HepG2 (cell line): ENCODE data around the gene MRPL27. TPM values are rescaled to one million over a fixed set of nuclear protein-coding genes. Genes with fewer than 3 reads are reported as not detected.

Experiments used
- ATAC-seq: fragments of 200-7000 bp; cut with Tn5 transposase; 3 replicates; pipeline ENCODE4 v1.9.1; 2020; ENCODE audit warnings: mild to moderate bottlenecking, moderate library complexity
- BruUV-seq: library from RNA; stranded (reverse); fragments of 400-500 nt; replicated peaks from 2 replicates; lab custom pipeline; 2021; lab: Mats Ljungman, UMichigan
- CTCF ChIA-PET: fragments of 300-600 bp; formaldehyde crosslinking; extraction: SDS; loops from one replicate; lab custom pipeline; 2021; ENCODE audit warnings: low total read pairs, inconsistent platforms, low intra/inter-chr PET ratio; lab: Yijun Ruan, JAX
- POLR2A ChIA-PET: fragments of 350-600 bp; sonication (Branson Sonifier 250); formaldehyde crosslinking; loops from one replicate; lab custom pipeline; 2020; ENCODE audit warnings: antibody characterized with exemption, inconsistent platforms; lab: Yijun Ruan, JAX
- DNase-seq: peaks from one replicate; pipeline ENCODE4 v3.0.0-alpha.2; 2015; ENCODE audit warnings: low spot score
- FAIRE-seq: peaks from 3 replicates; lab custom pipeline; 2011; peaks lifted over from hg19 to GRCh38; lab: Jason Lieb, UNC
- H2AFZ ChIP-seq: one replicate; pipeline ENCODE4 v1.6.1; 2011; ENCODE audit warnings: low read length, inconsistent platforms
- H3K27ac ChIP-seq: fragments of 300-600 bp; 3 replicates; pipeline ENCODE4 v1.8.0; 2011; ENCODE audit warnings: mixed run types, mild to moderate bottlenecking, mixed read lengths, low read length, inconsistent platforms; ENCODE audit not compliant: insufficient read depth; ENCODE audit errors: extremely low read length
- H3K27me3 ChIP-seq, 2 experiments: fragments of 200-600 bp in 1 of 2; 2 replicates in 1 of 2; 3 replicates in 1 of 2; pipeline versions ENCODE4 v1.6.0 to v1.8.0; 2011; ENCODE audit warnings: low read length in 2 of 2, mild to moderate bottlenecking in 2 of 2, moderate library complexity in 2 of 2, inconsistent platforms in 1 of 2; ENCODE audit not compliant: insufficient read depth in 2 of 2, control insufficient read depth in 1 of 2
- H3K36me3 ChIP-seq, 2 experiments: fragments of 200-600 bp in 1 of 2; replicated peaks in 1 of 2; 2 replicates in 1 of 2; 3 replicates in 1 of 2; pipeline versions ENCODE4 v1.5.1 to v1.8.0; 2011; ENCODE audit warnings: low read length in 2 of 2, inconsistent platforms in 1 of 2; ENCODE audit not compliant: insufficient read depth in 2 of 2, control insufficient read depth in 1 of 2
- H3K4me1 ChIP-seq: 2 replicates; pipeline ENCODE4 v1.5.1; 2012; ENCODE audit warnings: low read length, inconsistent platforms; ENCODE audit not compliant: insufficient read depth
- H3K4me2 ChIP-seq: 2 replicates; pipeline ENCODE4 v1.6.0; 2011; ENCODE audit warnings: low read depth, low read length, inconsistent platforms
- H3K4me3 ChIP-seq, 3 experiments: fragments of 200-600 bp in 1 of 3; sonication (generic), shearing (Covaris generic) in 1 of 3; replicated peaks in 1 of 3; 2 replicates each; pipeline ENCODE4 v1.5.1; 2011 to 2016; ENCODE audit warnings: low read length in 3 of 3, inconsistent platforms in 2 of 3, low read depth in 2 of 3, mild to moderate bottlenecking in 2 of 3, control low read depth in 1 of 3, mixed read lengths in 1 of 3; ENCODE audit not compliant: insufficient read depth in 1 of 3
- H3K79me2 ChIP-seq: one replicate; pipeline ENCODE4 v1.6.1; 2011; ENCODE audit warnings: low read length, inconsistent platforms; ENCODE audit not compliant: insufficient read depth
- H3K9ac ChIP-seq: 2 replicates; pipeline ENCODE4 v1.6.0; 2011; ENCODE audit warnings: mild to moderate bottlenecking, low read depth, low read length, inconsistent platforms; ENCODE audit not compliant: insufficient read depth
- H3K9me3 ChIP-seq: 2 replicates; pipeline ENCODE4 v1.5.1; 2012; ENCODE audit warnings: mild to moderate bottlenecking, low read length
- H4K20me1 ChIP-seq: 2 replicates; pipeline ENCODE4 v1.6.0; 2011; ENCODE audit warnings: inconsistent platforms, mild to moderate bottlenecking, low read length, moderate library complexity; ENCODE audit not compliant: insufficient read depth
- AGO2 ChIP-seq: fragments of 200-400 bp; formaldehyde crosslinking; optimal IDR thresholded peaks from 2 replicates; pipeline ENCODE3; 2017; ENCODE audit warnings: mild to moderate bottlenecking, low read depth, low read length, moderate library complexity
- DZIP1 ChIP-seq: sonication (generic); formaldehyde crosslinking; IDR thresholded peaks from 2 replicates; pipeline ENCODE4 v1.5.0; 2020; ENCODE audit warnings: mild to moderate bottlenecking, missing genetic modification reagents
- ZNF510 ChIP-seq: sonication (generic); formaldehyde crosslinking; IDR thresholded peaks from 2 replicates; pipeline ENCODE4 v1.4.0; 2020; ENCODE audit warnings: low read depth, mild to moderate bottlenecking, missing genetic modification reagents
- ZNF543 ChIP-seq: sonication (generic); formaldehyde crosslinking; IDR thresholded peaks from 2 replicates; pipeline ENCODE4 v1.4.0; 2020; ENCODE audit warnings: mild to moderate bottlenecking, missing genetic modification reagents
- WGBS: methylation state at CpG from one replicate; pipeline ENCODE4 v1.1.6; 2017; ENCODE audit warnings: low lambda C conversion rate; 5-methylcytosine and 5-hydroxymethylcytosine counted together
- in situ Hi-C: cut with HindIII; loops from 2 replicates; pipeline ENCODE4 v1.10.0; 2017; ENCODE audit warnings: low pct_unique_long_range_greater_than_20kb; ENCODE audit not compliant: extremely low pct_ligation_motif_present
- intact Hi-C: fragments of 100-400 bp; cut with micrococcal nuclease; formaldehyde crosslinking; loops from one replicate; pipeline ENCODE4 v1.10.0; 2022; ENCODE audit not compliant: unreplicated experiment
- polyA plus RNA-seq, 8 experiments: library from polyadenylated mRNA; depleted of rRNA in 3 of 8; stranded (reverse) in 7 of 8; unstranded in 1 of 8; fragments of >200 nt; fragmentation: Illumina TruSeq in 4 of 8; extraction: Trizol in 4 of 8; gene quantifications; 2 replicates each; pipeline versions ENCODE4 v1.2.1 to v1.2.3, GENCODE V29; 2011 to 2016; ENCODE audit warnings: low read depth in 4 of 8, missing spikeins in 1 of 8, mixed read lengths in 1 of 8; ENCODE audit not compliant: insufficient read depth in 1 of 8
- total RNA-seq, 5 experiments: library from RNA; depleted of rRNA; stranded (reverse); fragments of >200 nt; fragmentation: Illumina TruSeq; extraction: Trizol; gene quantifications; 2 replicates each; pipeline ENCODE4 v1.2.3, GENCODE V29; 2016; ENCODE audit warnings: low read depth in 1 of 5
- TF ChIP-seq, protein P1 (sequence below): sonication (generic); formaldehyde crosslinking; IDR thresholded peaks from 2 replicates; pipeline ENCODE4 v1.5.1; 2020; ENCODE audit warnings: mild to moderate bottlenecking, missing genetic modification reagents, moderate library complexity

The MRPL27 gene
- total and polyA plus RNA-seq, 2 of the 13 experiments (the other 11 are each of a cell fraction or from before 2014, with no cell fraction given) = 137 to 217 TPM

GRCh38 chr17:50361561-50362480 is 11.2 kb downstream of the MRPL27 start (continued):
- TF ChIP-seq ZNF543 = no peak
- TF ChIP-seq, all 625 proteins: peak for 102

DNA sequence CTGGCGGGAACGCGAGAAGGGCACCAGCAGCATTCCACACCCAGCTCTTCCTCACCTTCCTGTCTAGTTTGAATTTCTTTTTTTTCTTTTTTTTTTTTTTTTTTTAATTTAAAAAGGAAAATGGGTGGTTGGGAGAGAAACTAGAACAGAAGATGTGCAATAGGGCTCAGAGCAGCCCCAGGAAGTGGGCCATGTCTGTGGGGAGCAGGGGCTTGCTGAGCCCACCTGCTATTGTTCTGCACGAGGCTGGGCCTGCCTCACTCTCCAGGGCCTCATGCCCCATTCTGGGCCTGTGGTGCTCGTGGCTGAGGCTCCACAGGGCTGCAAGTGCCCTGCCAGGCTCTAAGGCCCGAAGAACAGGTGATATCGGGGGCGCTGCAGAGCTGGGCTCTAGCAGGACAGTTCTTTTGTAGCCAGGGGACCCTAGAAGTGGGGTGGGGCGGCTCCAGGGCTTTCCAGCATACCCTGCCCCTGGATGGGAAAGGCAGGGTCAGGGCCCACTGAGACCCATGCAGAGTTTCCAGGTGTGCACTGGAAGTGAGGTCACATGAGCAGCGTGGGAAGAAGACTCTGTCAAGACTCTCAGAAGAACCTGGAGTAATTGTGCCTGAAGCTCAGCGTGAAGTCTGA is 12.4 kb downstream of the MRPL27 start:
- FAIRE-seq (no peak), DNase-seq (no peak), ATAC-seq (no peak)
- Histone ChIP-seq H3K27ac (no peak overlapping the region), H3K27me3 (no peaks in the 10 kb centered on the region), H4K20me1 (no peaks in the 10 kb centered on the region), H3K4me2 (no peak overlapping the region), H3K4me1 (peaks cover 44% of the 10 kb centered on the region), H3K9ac (no peak overlapping the region), H2AFZ (no peak overlapping the region), H3K79me2 (no peaks in the 10 kb centered on the region), H3K9me3 (no peaks in the 10 kb centered on the region), H3K4me3 (no peak overlapping the region), H3K36me3 (peaks cover 20 to 39% of the 10 kb centered on the region in 2 experiments)
- ChIA-PET POLR2A (interaction anchor here (1.9 to 2.4 kb wide), 4 partner anchors 11 to 99 kb away, joined by 5 to 21 read pairs (median 9); partner anchors contain the start of gene XYLT2), CTCF (no interaction called here)
- TF ChIP-seq AGO2 (peak; percentile 34), ZNF510 (CRISPR knock-in tag) (no peak)
- BruUV-seq = no TSS peak
- intact Hi-C loops = no loop called here
- 98% methylated on average over 11 of the region's 11 CpGs for WGBS
- in situ Hi-C loops = no loop called here

DNA sequence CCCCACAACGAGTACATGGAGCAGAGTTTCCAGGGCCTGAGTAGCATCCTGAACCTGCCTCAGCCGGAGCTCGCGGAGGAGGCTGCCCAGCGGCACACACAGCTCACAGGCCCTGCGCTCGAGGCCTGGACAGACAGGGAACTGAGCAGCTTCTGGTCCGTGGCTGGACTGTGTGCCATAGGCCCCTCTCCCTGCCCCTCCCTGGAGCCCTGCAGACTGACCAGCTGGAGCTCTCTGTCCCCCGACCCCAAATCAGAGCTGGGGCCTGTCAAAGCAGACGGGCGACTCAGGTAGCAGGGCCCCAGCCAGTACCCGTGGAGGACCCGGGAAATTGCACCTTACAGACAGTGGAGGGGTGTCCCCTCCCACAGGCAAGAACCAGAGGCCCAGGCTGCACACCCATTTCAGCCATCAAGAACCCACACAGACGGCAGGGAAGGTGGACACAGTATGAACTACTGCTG is 13.0 kb downstream of the MRPL27 start:
- intact Hi-C loops = no loop called here
- ATAC-seq = no peak
- TF ChIP-seq AGO2 (peak; percentile 88), DZIP1 (0 out of 2 replicates have a peak, but pooled peaks have one; percentile 21)
- TF ChIP-seq, protein P1, sequence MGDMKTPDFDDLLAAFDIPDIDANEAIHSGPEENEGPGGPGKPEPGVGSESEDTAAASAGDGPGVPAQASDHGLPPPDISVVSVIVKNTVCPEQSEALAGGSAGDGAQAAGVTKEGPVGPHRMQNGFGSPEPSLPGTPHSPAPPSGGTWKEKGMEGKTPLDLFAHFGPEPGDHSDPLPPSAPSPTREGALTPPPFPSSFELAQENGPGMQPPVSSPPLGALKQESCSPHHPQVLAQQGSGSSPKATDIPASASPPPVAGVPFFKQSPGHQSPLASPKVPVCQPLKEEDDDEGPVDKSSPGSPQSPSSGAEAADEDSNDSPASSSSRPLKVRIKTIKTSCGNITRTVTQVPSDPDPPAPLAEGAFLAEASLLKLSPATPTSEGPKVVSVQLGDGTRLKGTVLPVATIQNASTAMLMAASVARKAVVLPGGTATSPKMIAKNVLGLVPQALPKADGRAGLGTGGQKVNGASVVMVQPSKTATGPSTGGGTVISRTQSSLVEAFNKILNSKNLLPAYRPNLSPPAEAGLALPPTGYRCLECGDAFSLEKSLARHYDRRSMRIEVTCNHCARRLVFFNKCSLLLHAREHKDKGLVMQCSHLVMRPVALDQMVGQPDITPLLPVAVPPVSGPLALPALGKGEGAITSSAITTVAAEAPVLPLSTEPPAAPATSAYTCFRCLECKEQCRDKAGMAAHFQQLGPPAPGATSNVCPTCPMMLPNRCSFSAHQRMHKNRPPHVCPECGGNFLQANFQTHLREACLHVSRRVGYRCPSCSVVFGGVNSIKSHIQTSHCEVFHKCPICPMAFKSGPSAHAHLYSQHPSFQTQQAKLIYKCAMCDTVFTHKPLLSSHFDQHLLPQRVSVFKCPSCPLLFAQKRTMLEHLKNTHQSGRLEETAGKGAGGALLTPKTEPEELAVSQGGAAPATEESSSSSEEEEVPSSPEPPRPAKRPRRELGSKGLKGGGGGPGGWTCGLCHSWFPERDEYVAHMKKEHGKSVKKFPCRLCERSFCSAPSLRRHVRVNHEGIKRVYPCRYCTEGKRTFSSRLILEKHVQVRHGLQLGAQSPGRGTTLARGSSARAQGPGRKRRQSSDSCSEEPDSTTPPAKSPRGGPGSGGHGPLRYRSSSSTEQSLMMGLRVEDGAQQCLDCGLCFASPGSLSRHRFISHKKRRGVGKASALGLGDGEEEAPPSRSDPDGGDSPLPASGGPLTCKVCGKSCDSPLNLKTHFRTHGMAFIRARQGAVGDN (CRISPR knock-in tag) = 0 out of 2 replicates have a peak, but pooled peaks have one; percentile 18

More for the DNA sequence above, 13.0 kb downstream of the MRPL27 start:
- Histone ChIP-seq H3K27me3 (no peaks in the 10 kb centered on the region), H3K79me2 (no peaks in the 10 kb centered on the region), H4K20me1 (no peaks in the 10 kb centered on the region), H3K36me3 (peaks cover 25 to 39% of the 10 kb centered on the region in 2 experiments), H3K4me2 (no peak overlapping the region), H3K27ac (no peak overlapping the region), H3K9me3 (no peaks in the 10 kb centered on the region), H3K4me1 (peaks cover 44% of the 10 kb centered on the region), H3K4me3 (no peak overlapping the region), H3K9ac (no peak overlapping the region), H2AFZ (no peak overlapping the region)
- no peak for FAIRE-seq
- CTCF ChIA-PET = no interaction called here
- in situ Hi-C loops = no loop called here
- DNase-seq = no peak
- POLR2A ChIA-PET = interaction anchor here (0.8 to 1.9 kb wide), 4 partner anchors 11 to 38 kb away, joined by 3 to 6 read pairs (median 4); partner anchors contain the start of gene XYLT2
- WGBS = 97% methylated on average over 4 of the region's 14 CpGs
- BruUV-seq = no TSS peak
